Muscle layer of duodenum (tissue), 2 donors: ENCODE measurements around the gene WDR70.
"Not testable (repeated sequence)": the region's sequence is repeated elsewhere in the genome, so short reads cannot be mapped to it uniquely, and the experiment has no call there.

Experiments
- H3K27ac ChIP-seq: one replicate; pipeline ENCODE4 v1.7.0; 2013; ENCODE audit warnings: mild to moderate bottlenecking, low read length
- H3K27me3 ChIP-seq: one replicate; pipeline ENCODE4 v1.7.0; 2013; ENCODE audit warnings: low read depth, mild to moderate bottlenecking, control low read depth, low read length
- H3K36me3 ChIP-seq, 2 donors: one replicate each; pipeline ENCODE4 v1.7.0; 2013; ENCODE audit warnings: low read length in 2 of 2, control low read depth in 1 of 2, mild to moderate bottlenecking in 1 of 2; ENCODE audit not compliant: insufficient read depth in 2 of 2, control insufficient read depth in 1 of 2
- H3K4me1 ChIP-seq, 2 donors: one replicate each; pipeline ENCODE4 v1.7.0; 2013; ENCODE audit warnings: low read length in 2 of 2, mild to moderate bottlenecking in 2 of 2, control low read depth in 1 of 2, moderate library complexity in 1 of 2; ENCODE audit not compliant: insufficient read depth in 2 of 2, control insufficient read depth in 1 of 2
- H3K4me3 ChIP-seq, 2 donors: one replicate each; pipeline ENCODE4 v1.7.0; 2013; ENCODE audit warnings: low read length in 2 of 2, low read depth in 1 of 2, mild to moderate bottlenecking in 1 of 2
- H3K9me3 ChIP-seq, 2 donors: one replicate each; pipeline ENCODE4 v1.7.0; 2013; ENCODE audit warnings: low read length in 2 of 2, control low read depth in 1 of 2, mild to moderate bottlenecking in 1 of 2; ENCODE audit not compliant: control insufficient read depth in 1 of 2
- donor health status: healthy.

WDR70 gene

DNA sequence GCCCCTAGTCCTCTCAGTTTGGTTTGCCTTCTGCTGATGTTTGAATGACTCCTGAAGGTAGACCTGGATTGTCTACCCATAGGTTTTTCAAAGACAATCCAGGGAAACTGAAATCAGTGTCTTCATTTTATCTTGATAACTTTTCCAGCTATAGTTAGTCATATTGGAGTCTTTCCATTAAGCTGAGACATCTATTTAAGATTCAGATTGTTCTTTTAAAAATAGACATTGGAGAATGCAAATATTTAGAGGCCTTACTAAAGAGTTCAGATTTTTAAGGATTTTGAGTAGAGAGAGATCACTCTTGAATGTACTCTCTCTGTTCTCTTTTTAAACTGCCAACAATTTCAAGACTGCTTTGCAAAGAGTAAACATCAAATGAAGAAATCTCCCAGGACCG, 391.7 kb downstream of the WDR70 start:
- Histone ChIP-seq H3K27ac (no peak overlapping the region), H3K4me1 (peaks cover 0 to 7% of the 10 kb centered on the region in 2 donors), H3K9me3 (peaks cover 4 to 6% of the 10 kb centered on the region in 2 donors), H3K27me3 (no peaks in the 10 kb centered on the region), H3K4me3 (no peak overlapping the region), H3K36me3 (no peaks in the 10 kb centered on the region)

- H3K9me3 ChIP-seq, result peaks cover 4 to 6% of the 10 kb centered on the region in 2 donors
- peaks cover 0 to 7% of the 10 kb centered on the region in 2 donors for H3K4me1 ChIP-seq
- no peak overlapping the region for H3K27ac ChIP-seq
- H3K4me3 ChIP-seq, result no peak overlapping the region
- H3K36me3 ChIP-seq, result no peaks in the 10 kb centered on the region
- H3K27me3 ChIP-seq, result no peaks in the 10 kb centered on the region
Measured at GRCh38 chr5:37771203-37771611, 392.1 kb downstream of the WDR70 start.

- Histone ChIP-seq H3K27ac (no peak overlapping the region), H3K36me3 (no peaks in the 10 kb centered on the region), H3K9me3 (peaks cover 4 to 6% of the 10 kb centered on the region in 2 donors), H3K4me1 (peaks cover 0 to 7% of the 10 kb centered on the region in 2 donors), H3K4me3 (no peak overlapping the region), H3K27me3 (no peaks in the 10 kb centered on the region)
Measured at GRCh38 chr5:37771731-37772130, 392.6 kb downstream of the WDR70 start.

- Histone ChIP-seq H3K4me3 (no peak overlapping the region), H3K4me1 (peaks cover 0 to 7% of the 10 kb centered on the region in 2 donors), H3K9me3 (peaks cover 4 to 6% of the 10 kb centered on the region in 2 donors), H3K36me3 (no peaks in the 10 kb centered on the region), H3K27ac (no peak overlapping the region), H3K27me3 (no peaks in the 10 kb centered on the region)
Measured at GRCh38 chr5:37772255-37772654, 393.1 kb downstream of the WDR70 start.

- no peaks in the 10 kb centered on the region for H3K27me3 ChIP-seq
- no peak overlapping the region for H3K4me3 ChIP-seq
- H3K27ac ChIP-seq, result no peak overlapping the region
- peaks cover 4 to 6% of the 10 kb centered on the region in 2 donors for H3K9me3 ChIP-seq
- no peaks in the 10 kb centered on the region for H3K36me3 ChIP-seq
- H3K4me1 ChIP-seq, result peaks cover 0 to 7% of the 10 kb centered on the region in 2 donors
Measured at GRCh38 chr5:37773809-37774208, 394.7 kb downstream of the WDR70 start.

GRCh38 chr5:37774912-37775483, 395.9 kb downstream of the WDR70 start:
- Histone ChIP-seq H3K27me3 (no peaks in the 10 kb centered on the region), H3K27ac (no peak overlapping the region), H3K4me1 (peaks cover 0 to 7% of the 10 kb centered on the region in 2 donors), H3K4me3 (no peak overlapping the region), H3K9me3 (peaks cover 4 to 6% of the 10 kb centered on the region in 2 donors), H3K36me3 (no peaks in the 10 kb centered on the region)

- Histone ChIP-seq H3K4me3 (no peak overlapping the region), H3K4me1 (no peaks in the 10 kb centered on the region), H3K27ac (no peak overlapping the region)
Measured at GRCh38 chr5:37776826-37777225, 397.7 kb downstream of the WDR70 start.

GRCh38 chr5:37777432-37778130, 398.5 kb downstream of the WDR70 start:
- Histone ChIP-seq H3K4me1 (no peaks in the 10 kb centered on the region), H3K36me3 (no peaks in the 10 kb centered on the region), H3K4me3 (no peak overlapping the region), H3K9me3 (peaks cover 4 to 6% of the 10 kb centered on the region in 2 donors), H3K27me3 (no peaks in the 10 kb centered on the region), H3K27ac (no peak overlapping the region)

More at GRCh38 chr5:37776826-37777225, 397.7 kb downstream of the WDR70 start:
- no peaks in the 10 kb centered on the region for H3K27me3 ChIP-seq
- H3K36me3 ChIP-seq, result no peaks in the 10 kb centered on the region
- H3K9me3 ChIP-seq, result peaks cover 4 to 6% of the 10 kb centered on the region in 2 donors

DNA sequence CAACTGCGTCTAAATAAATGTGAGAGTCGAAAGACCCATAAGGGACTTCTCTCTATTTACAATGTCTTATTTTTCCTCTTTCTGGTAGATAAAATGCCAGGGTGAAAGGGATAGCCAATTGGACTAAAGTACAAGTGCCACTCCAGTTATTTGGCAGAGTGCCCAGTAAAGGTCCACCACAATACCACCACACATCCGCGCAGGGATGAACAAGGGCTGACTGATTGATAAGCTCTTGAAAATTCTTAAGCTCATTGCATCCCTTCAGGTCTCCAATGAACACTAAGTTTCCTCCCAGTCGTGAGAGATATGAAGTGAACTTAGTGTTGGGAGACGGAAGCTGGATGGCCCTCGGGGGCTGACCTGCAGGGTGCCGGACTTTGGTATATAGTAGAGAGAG, 402.3 kb downstream of the WDR70 start:
- not testable (repeated sequence) for H3K27me3 ChIP-seq, H3K4me1 ChIP-seq, H3K9me3 ChIP-seq, H3K27ac ChIP-seq, H3K36me3 ChIP-seq, H3K4me3 ChIP-seq

DNA sequence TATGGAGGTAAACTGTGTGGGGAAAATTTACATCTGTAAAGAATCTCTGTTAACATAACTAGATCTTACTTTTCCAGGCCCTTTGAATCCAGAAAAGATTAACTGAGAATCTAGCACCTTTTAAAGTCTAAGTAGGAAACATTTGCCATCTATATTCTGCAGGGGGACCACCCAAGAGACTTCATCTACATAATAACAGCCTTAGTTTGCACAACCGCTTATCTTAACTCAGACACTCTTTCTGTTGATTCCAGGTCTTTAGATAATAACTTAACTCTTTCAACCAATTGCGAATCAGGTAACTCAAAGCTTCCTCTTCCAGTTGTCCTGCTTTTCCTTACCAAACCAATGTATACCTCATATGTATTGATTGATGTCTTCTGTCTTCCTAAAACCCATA, 407.3 kb downstream of the WDR70 start:
- Histone ChIP-seq H3K9me3 (no peaks in the 10 kb centered on the region), H3K36me3 (no peaks in the 10 kb centered on the region), H3K4me3 (no peak overlapping the region), H3K4me1 (no peaks in the 10 kb centered on the region), H3K27me3 (no peaks in the 10 kb centered on the region), H3K27ac (no peak overlapping the region)

DNA sequence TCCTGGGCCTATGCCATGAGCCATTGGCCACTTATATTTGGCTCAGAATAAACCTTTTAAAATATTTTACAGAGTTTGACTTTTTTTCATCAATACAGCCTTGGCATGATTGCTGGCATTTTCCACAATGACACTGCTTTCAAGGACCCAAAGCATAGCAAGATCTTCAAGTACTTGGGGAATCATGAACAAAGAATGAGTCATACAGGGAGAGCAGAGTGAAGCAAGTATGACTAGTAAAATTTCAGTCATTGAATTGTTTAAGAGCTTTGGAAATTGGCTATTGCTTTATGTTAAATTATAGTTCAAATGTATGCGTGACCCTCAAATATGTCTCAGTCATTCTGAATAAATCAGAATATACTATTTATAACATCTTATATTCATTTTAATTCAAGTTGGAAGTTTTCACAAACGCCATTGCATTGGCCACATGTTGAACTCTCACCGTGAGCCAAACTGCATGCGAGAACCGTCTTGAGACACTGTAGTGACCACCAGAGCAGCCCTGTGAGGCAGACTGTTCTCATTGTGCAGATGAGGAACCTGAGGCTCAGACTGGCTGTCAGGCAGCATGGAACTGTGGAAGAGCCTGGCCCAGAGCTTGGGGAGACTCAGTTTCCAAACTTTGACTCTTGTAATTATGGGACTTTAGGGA, 407.9 kb downstream of the WDR70 start:
- Histone ChIP-seq H3K4me1 (no peaks in the 10 kb centered on the region), H3K36me3 (no peaks in the 10 kb centered on the region), H3K4me3 (no peak overlapping the region), H3K27me3 (no peaks in the 10 kb centered on the region), H3K9me3 (no peaks in the 10 kb centered on the region), H3K27ac (no peak overlapping the region)
